NB4 (cell line): ENCODE measurements around the gene CIDEC.

Source experiments
- TF ChIP-seq, protein P1 (sequence below): IDR thresholded peaks from one replicate; pipeline ENCODE4 v1.5.1; 2012; ENCODE audit warnings: low read depth, low read length
- TF ChIP-seq, protein P2 (sequence below): IDR thresholded peaks from 2 replicates; pipeline ENCODE4 v1.6.1; 2011; ENCODE audit warnings: low read depth, low read length

DNA sequence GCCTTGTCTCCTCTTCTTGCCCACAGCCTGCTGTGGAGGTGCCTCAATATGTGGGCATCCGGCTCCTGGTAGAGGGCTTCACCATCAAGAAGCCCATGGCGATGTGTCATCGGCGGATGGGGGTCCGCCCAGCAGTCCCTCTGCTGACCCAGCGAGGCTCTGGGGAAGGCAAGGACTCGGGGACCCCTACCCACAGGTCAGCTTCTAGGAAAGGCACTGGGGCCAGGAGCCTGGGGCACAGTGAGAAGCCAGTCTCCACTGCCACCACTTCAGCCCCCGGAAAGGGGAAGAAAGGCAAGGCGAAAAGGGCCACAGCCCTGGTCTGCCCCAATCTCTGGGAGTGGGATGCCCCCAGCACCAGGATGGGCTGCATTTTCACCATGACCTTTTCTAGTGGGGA lies 47.0 kb downstream of the CIDEC start:
- TF ChIP-seq, protein P1, sequence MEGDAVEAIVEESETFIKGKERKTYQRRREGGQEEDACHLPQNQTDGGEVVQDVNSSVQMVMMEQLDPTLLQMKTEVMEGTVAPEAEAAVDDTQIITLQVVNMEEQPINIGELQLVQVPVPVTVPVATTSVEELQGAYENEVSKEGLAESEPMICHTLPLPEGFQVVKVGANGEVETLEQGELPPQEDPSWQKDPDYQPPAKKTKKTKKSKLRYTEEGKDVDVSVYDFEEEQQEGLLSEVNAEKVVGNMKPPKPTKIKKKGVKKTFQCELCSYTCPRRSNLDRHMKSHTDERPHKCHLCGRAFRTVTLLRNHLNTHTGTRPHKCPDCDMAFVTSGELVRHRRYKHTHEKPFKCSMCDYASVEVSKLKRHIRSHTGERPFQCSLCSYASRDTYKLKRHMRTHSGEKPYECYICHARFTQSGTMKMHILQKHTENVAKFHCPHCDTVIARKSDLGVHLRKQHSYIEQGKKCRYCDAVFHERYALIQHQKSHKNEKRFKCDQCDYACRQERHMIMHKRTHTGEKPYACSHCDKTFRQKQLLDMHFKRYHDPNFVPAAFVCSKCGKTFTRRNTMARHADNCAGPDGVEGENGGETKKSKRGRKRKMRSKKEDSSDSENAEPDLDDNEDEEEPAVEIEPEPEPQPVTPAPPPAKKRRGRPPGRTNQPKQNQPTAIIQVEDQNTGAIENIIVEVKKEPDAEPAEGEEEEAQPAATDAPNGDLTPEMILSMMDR: no peak
- TF ChIP-seq, protein P2, sequence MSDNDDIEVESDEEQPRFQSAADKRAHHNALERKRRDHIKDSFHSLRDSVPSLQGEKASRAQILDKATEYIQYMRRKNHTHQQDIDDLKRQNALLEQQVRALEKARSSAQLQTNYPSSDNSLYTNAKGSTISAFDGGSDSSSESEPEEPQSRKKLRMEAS: no peak
